ENCODE measurements around the gene OR5K2.

OR5K2 gene

DNA sequence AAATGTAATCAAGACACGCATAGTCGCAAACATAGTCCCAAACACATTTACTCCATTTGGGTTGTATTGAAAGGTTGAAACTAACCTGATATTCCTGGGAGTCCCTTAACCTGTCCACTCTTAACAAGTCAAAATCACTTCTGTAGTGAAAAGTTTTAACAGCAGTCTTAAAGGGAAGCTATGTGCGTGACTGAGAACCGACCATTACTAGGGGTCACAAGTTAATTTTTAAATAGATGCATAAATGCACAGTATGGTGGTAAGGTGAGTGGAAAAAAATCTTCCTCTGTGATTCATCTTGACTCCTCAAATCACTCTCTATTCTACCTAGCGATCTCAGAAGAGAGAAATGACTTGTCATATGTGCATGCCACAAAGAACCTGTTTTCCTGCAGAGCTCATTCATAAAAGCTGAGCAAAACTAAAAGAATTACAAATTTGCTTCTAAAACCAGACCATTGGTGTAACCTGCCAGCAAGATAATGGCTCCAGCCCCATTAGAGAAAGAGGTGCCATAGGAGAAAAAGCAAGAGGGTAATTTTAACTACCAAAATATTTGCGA is 39.1 kb downstream of the OR5K2 start:
- Histone ChIP-seq H3K36me3 (ENCODE audit: insufficient read depth, low read length) (no peaks in the 10 kb centered on the region), H3K27ac (ENCODE audit: low read depth, low read length) (no peak overlapping the region), H3K9ac (ENCODE audit: low read depth, low read length) (no peak overlapping the region), H3K4me3 (ENCODE audit: low read length) (no peak overlapping the region), H3K9me3 (ENCODE audit: insufficient read depth, low read depth, low read length) (no peaks in the 10 kb centered on the region), H3K4me1 (ENCODE audit: insufficient read depth, low read length) (no peaks in the 10 kb centered on the region), H3K27me3 (ENCODE audit: insufficient read depth, low read length) (no peaks in the 10 kb centered on the region)
- 90% methylated on average over 4 of the region's 6 CpGs for WGBS

DNA sequence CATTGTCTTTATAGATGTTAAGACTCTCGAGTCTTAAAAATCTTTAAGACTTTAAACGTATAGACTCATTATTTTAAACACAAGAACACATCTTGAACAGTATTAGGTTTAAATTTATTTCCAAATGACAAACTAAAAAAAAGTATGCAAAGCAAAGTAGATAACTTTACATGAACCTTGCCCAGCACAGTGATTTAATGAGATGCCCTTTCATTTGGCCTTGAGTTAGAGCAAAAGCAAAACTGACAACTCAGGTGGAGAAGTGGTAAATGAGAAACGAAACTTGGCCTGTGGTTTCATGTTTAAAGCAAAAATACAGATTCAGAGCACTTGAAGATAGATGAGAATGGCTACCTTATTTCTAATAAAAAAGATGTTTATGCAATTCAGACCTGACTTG is 42.9 kb downstream of the OR5K2 start:
- Histone ChIP-seq H3K9me3 (ENCODE audit: insufficient read depth, low read depth, low read length) (no peaks in the 10 kb centered on the region), H3K4me1 (ENCODE audit: insufficient read depth, low read length) (no peaks in the 10 kb centered on the region), H3K36me3 (ENCODE audit: insufficient read depth, low read length) (no peaks in the 10 kb centered on the region), H3K27ac (ENCODE audit: low read depth, low read length) (no peak overlapping the region), H3K4me3 (ENCODE audit: low read length) (no peak overlapping the region), H3K27me3 (ENCODE audit: insufficient read depth, low read length) (no peaks in the 10 kb centered on the region), H3K9ac (ENCODE audit: low read depth, low read length) (no peak overlapping the region)
- 96% methylated on average over 2 of the region's 3 CpGs for WGBS

DNA sequence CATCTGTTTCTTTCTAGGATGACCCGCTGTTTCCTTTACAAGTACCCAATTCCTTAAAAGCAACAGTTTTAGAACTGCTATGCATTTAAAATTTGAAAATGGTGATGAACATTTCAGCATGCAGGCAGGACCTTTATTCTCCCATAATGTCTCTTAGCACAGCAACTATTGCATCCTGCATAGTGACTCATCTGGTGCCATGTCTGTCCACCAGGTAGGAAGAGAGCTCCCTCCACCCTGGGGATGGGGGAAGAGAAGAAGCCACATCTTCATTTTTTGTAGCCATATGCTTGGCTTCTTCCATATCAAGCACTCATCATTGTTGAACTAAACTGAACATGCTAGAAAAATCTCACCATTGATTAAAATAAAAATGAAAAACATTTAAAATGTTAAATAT is 44.2 kb downstream of the OR5K2 start:
- H3K27ac ChIP-seq (ENCODE audit: low read depth, low read length) = no peak overlapping the region
- H3K4me3 ChIP-seq (ENCODE audit: low read length) = no peak overlapping the region
- WGBS = 71% methylated on average over 1 of the region's 1 CpG
- no peaks in the 10 kb centered on the region for H3K36me3 ChIP-seq (ENCODE audit: insufficient read depth, low read length)
- H3K4me1 ChIP-seq (ENCODE audit: insufficient read depth, low read length) = no peaks in the 10 kb centered on the region
- no peaks in the 10 kb centered on the region for H3K9me3 ChIP-seq (ENCODE audit: insufficient read depth, low read depth, low read length)
- no peak overlapping the region for H3K9ac ChIP-seq (ENCODE audit: low read depth, low read length)
- no peaks in the 10 kb centered on the region for H3K27me3 ChIP-seq (ENCODE audit: insufficient read depth, low read length)

DNA sequence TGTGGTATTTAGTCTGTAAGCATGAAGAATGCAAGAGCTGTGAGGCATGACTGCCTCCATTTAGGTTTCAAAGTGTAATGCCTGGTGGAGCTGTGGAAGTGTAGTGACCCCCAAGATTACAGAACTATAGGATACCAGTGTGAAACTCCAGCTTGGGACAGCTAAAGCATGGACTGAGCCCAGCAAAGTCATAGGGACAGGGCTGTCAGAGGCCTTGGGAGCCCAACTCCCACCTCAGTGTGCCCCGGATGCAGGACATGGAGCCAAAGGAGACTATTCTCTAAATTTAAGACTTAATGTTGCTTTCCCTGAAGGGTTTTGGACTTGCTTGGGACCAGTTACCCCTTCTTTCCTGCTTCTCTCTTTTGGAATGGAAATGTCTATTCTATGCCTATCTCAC is 45.1 kb downstream of the OR5K2 start:
- no peak overlapping the region for H3K9ac ChIP-seq (ENCODE audit: low read depth, low read length)
- no peaks in the 10 kb centered on the region for H3K27me3 ChIP-seq (ENCODE audit: insufficient read depth, low read length)
- no peaks in the 10 kb centered on the region for H3K9me3 ChIP-seq (ENCODE audit: insufficient read depth, low read depth, low read length)
- WGBS = 89% methylated on average over 1 of the region's 1 CpG
- no peak overlapping the region for H3K27ac ChIP-seq (ENCODE audit: low read depth, low read length)
- H3K4me1 ChIP-seq (ENCODE audit: insufficient read depth, low read length) = no peaks in the 10 kb centered on the region
- H3K36me3 ChIP-seq (ENCODE audit: insufficient read depth, low read length) = no peaks in the 10 kb centered on the region
- H3K4me3 ChIP-seq (ENCODE audit: low read length) = no peak overlapping the region

DNA sequence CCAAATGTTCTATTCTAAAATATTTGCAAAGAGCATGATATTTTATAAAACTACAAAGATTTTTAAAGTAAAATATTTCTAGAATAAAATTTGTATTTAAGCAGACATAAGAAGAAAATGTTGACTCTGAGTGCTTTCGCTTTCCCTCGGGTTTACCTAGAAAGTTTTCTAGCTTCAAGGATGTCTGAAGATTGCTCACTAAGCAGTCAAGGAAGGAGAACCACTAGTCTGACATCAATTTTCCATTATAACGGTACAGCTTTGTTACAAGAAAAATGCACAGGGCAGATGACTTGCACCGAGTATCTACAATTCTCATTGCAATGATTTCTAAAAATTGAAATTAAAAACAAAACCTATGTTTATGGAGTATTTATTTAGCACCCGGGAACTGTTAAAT is 48.5 kb downstream of the OR5K2 start:
- H3K4me3 ChIP-seq (ENCODE audit: low read length) = no peak overlapping the region
- H3K4me1 ChIP-seq (ENCODE audit: insufficient read depth, low read length) = no peaks in the 10 kb centered on the region
- no peak overlapping the region for H3K27ac ChIP-seq (ENCODE audit: low read depth, low read length)
- no peaks in the 10 kb centered on the region for H3K36me3 ChIP-seq (ENCODE audit: insufficient read depth, low read length)
- no peaks in the 10 kb centered on the region for H3K9me3 ChIP-seq (ENCODE audit: insufficient read depth, low read depth, low read length)
- WGBS = 93% methylated on average over 5 of the region's 5 CpGs
- H3K27me3 ChIP-seq (ENCODE audit: insufficient read depth, low read length) = no peaks in the 10 kb centered on the region
- no peak overlapping the region for H3K9ac ChIP-seq (ENCODE audit: low read depth, low read length)

Data from HUES64 (cell line).